HepG2 (cell line): Measurements from ENCODE around the gene FOXA1. TPM values are rescaled to one million over a fixed set of nuclear protein-coding genes. Genes with fewer than 3 reads are reported as not detected.

Source experiments
- AKAP8 ChIP-seq: sonication (generic); formaldehyde crosslinking; IDR thresholded peaks from 2 replicates; pipeline ENCODE4 v1.5.1; 2020; ENCODE audit warnings: mild to moderate bottlenecking, missing genetic modification reagents
- FOXK1 ChIP-seq: sonication (generic); formaldehyde crosslinking; IDR thresholded peaks from 2 replicates; pipeline ENCODE4 v1.4.0; 2020; ENCODE audit warnings: low read depth, missing genetic modification reagents, borderline replicate concordance
- KLF13 ChIP-seq: sonication (generic); formaldehyde crosslinking; IDR thresholded peaks from 2 replicates; pipeline ENCODE4 v1.4.0; 2020; ENCODE audit warnings: mild to moderate bottlenecking, missing genetic modification reagents
- KLF16 ChIP-seq, 2 experiments: sonication (generic) in 1 of 2; formaldehyde crosslinking in 1 of 2; IDR thresholded peaks; 2 replicates each; pipeline versions ENCODE4 v1.6.1 to v1.8.0; 2016 to 2023; ENCODE audit warnings: missing genetic modification reagents in 2 of 2, missing compliant biosample characterization in 1 of 2
- RBFOX2 ChIP-seq: fragments of 200-400 bp; formaldehyde crosslinking; IDR thresholded peaks from 2 replicates; pipeline ENCODE4 v1.6.1; 2017; ENCODE audit warnings: low read depth, mild to moderate bottlenecking, low read length
- SALL1 ChIP-seq: sonication (generic); formaldehyde crosslinking; IDR thresholded peaks from 2 replicates; pipeline ENCODE4 v1.8.0; 2022; ENCODE audit warnings: mild to moderate bottlenecking, missing genetic modification reagents
- SETDB1 ChIP-seq: sonication (generic); formaldehyde crosslinking; IDR thresholded peaks from 2 replicates; pipeline ENCODE4 v1.5.1; 2020; ENCODE audit warnings: missing genetic modification reagents, mild to moderate bottlenecking, borderline replicate concordance
- SMAD3 ChIP-seq: sonication (generic); formaldehyde crosslinking; IDR thresholded peaks from 2 replicates; pipeline ENCODE4 v1.4.0; 2020; ENCODE audit warnings: missing genetic modification reagents
- SP4 ChIP-seq: sonication (generic); formaldehyde crosslinking; IDR thresholded peaks from 2 replicates; pipeline ENCODE4 v1.8.1; 2023; ENCODE audit warnings: mild to moderate bottlenecking, missing genetic modification reagents
- TMF1 ChIP-seq: sonication (generic); formaldehyde crosslinking; IDR thresholded peaks from 2 replicates; pipeline ENCODE4 v1.8.1; 2022; ENCODE audit warnings: low read depth, missing genetic modification reagents
- U2AF1 ChIP-seq: fragments of 200-400 bp; formaldehyde crosslinking; optimal IDR thresholded peaks from 2 replicates; pipeline ENCODE3; 2017; ENCODE audit warnings: mild to moderate bottlenecking, low read depth, low read length
- XBP1 ChIP-seq: sonication (generic); formaldehyde crosslinking; IDR thresholded peaks from 2 replicates; pipeline ENCODE4 v1.5.0; 2020; ENCODE audit warnings: missing genetic modification reagents
- ZMAT3 ChIP-seq: sonication (generic); formaldehyde crosslinking; conservative IDR thresholded peaks from 2 replicates; pipeline ENCODE4 v1.7.0; 2021; ENCODE audit warnings: missing genetic modification reagents
- ZNF101 ChIP-seq: sonication (generic); formaldehyde crosslinking; IDR thresholded peaks from 2 replicates; pipeline ENCODE4 v1.4.0; 2020; ENCODE audit warnings: mild to moderate bottlenecking, low read depth, missing genetic modification reagents, borderline replicate concordance
- ZNF180 ChIP-seq: sonication (generic); formaldehyde crosslinking; IDR thresholded peaks from 2 replicates; pipeline ENCODE4 v1.4.0; 2020; ENCODE audit warnings: low read depth, missing genetic modification reagents, borderline replicate concordance
- ZNF441 ChIP-seq: sonication (generic); formaldehyde crosslinking; IDR thresholded peaks from 2 replicates; pipeline ENCODE4 v1.7.0; 2021; ENCODE audit warnings: missing genetic modification reagents, borderline replicate concordance
- ZNF660 ChIP-seq: sonication (generic); formaldehyde crosslinking; IDR thresholded peaks from 2 replicates; pipeline ENCODE4 v1.5.1; 2020; ENCODE audit warnings: mild to moderate bottlenecking, low read depth, missing genetic modification reagents, borderline replicate concordance
- ZNF773 ChIP-seq: sonication (generic); formaldehyde crosslinking; IDR thresholded peaks from 2 replicates; pipeline ENCODE4 v1.4.0; 2020; ENCODE audit warnings: missing genetic modification reagents, borderline replicate concordance
- ZSCAN21 ChIP-seq: sonication (generic); formaldehyde crosslinking; IDR thresholded peaks from 2 replicates; pipeline ENCODE4 v1.8.0; 2022; ENCODE audit warnings: mild to moderate bottlenecking, missing genetic modification reagents, moderate library complexity, borderline replicate concordance
- polyA plus RNA-seq, 8 experiments: library from polyadenylated mRNA; depleted of rRNA in 3 of 8; stranded (reverse) in 7 of 8; unstranded in 1 of 8; fragments of >200 nt; fragmentation: Illumina TruSeq in 4 of 8; extraction: Trizol in 4 of 8; gene quantifications; 2 replicates each; pipeline versions ENCODE4 v1.2.1 to v1.2.3, GENCODE V29; 2011 to 2016; ENCODE audit warnings: low read depth in 4 of 8, missing spikeins in 1 of 8, mixed read lengths in 1 of 8; ENCODE audit not compliant: insufficient read depth in 1 of 8
- total RNA-seq, 5 experiments: library from RNA; depleted of rRNA; stranded (reverse); fragments of >200 nt; fragmentation: Illumina TruSeq; extraction: Trizol; gene quantifications; 2 replicates each; pipeline ENCODE4 v1.2.3, GENCODE V29; 2016; ENCODE audit warnings: low read depth in 1 of 5
- TF ChIP-seq, protein P1 (sequence below): sonication (generic); formaldehyde crosslinking; IDR thresholded peaks from 2 replicates; pipeline ENCODE4 v1.5.0; 2020; ENCODE audit warnings: mild to moderate bottlenecking, missing genetic modification reagents
- TF ChIP-seq, protein P2 (sequence below): sonication (generic); formaldehyde crosslinking; IDR thresholded peaks from 2 replicates; pipeline ENCODE4 v1.8.0; 2022; ENCODE audit warnings: mild to moderate bottlenecking, missing genetic modification reagents
- TF ChIP-seq, protein P3 (sequence below): sonication (generic); formaldehyde crosslinking; IDR thresholded peaks from 2 replicates; pipeline ENCODE4 v1.5.1; 2020; ENCODE audit warnings: missing genetic modification reagents, mild to moderate bottlenecking, borderline replicate concordance
- TF ChIP-seq, protein P4 (sequence below): sonication (generic); formaldehyde crosslinking; IDR thresholded peaks from 2 replicates; pipeline ENCODE4 v1.5.0; 2020; ENCODE audit warnings: mild to moderate bottlenecking, missing genetic modification reagents

Gene FOXA1
- total and polyA plus RNA-seq, 2 of the 13 experiments (the other 11 are each of a cell fraction or from before 2014, with no cell fraction given): 43.4 to 58.6 TPM

DNA sequence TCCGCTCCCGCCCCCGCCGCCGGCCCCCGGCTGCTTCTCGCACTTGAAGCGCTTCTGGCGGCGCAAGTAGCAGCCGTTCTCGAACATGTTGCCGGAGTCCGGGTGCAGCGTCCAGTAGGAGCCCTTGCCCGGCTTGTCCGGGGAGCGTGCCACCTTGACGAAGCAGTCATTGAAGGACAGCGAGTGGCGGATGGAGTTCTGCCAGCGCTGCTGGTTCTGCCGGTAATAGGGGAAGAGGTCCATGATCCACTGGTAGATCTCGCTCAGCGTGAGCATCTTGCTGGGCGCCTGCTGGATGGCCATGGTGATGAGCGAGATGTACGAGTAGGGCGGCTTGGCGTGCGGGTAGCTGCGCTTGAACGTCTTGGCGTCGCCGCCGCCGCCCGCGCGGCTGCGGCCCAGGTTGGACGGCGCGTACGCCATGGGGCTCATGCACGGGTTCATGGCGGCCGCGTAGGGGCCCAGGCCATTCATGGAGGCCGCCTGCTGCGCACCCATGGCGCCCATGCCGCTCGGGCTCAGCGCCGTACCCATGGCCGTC lies 3.0 kb downstream of the FOXA1 start (continued):
- TF ChIP-seq KLF16 (CRISPR knock-in tag; IDR thresholded peaks at IDR 0.05) (0 out of 4 replicates have a peak, but pooled peaks of 1 of the 2 experiments have one; percentile 30), ZNF441 (CRISPR knock-in tag) (no peak), SETDB1 (CRISPR knock-in tag) (no peak), SMAD3 (CRISPR knock-in tag) (no peak), ZMAT3 (CRISPR knock-in tag) (no peak), SP4 (CRISPR knock-in tag) (no peak), KLF13 (CRISPR knock-in tag) (no peak), AKAP8 (no peak), ZNF660 (no peak), RBFOX2 (peak; percentile 82), ZNF180 (CRISPR knock-in tag) (no peak), TMF1 (CRISPR knock-in tag) (no peak; the same call in 1 of the 2 replicates), U2AF1 (no peak), ZNF773 (CRISPR knock-in tag) (0 out of 2 replicates have a peak, but pooled peaks have one; percentile 8), ZSCAN21 (CRISPR knock-in tag) (0 out of 2 replicates have a peak, but pooled peaks have one; percentile 20), SALL1 (no peak), ZNF101 (CRISPR knock-in tag) (no peak), XBP1 (no peak), FOXK1 (no peak)
- TF ChIP-seq, protein P1, sequence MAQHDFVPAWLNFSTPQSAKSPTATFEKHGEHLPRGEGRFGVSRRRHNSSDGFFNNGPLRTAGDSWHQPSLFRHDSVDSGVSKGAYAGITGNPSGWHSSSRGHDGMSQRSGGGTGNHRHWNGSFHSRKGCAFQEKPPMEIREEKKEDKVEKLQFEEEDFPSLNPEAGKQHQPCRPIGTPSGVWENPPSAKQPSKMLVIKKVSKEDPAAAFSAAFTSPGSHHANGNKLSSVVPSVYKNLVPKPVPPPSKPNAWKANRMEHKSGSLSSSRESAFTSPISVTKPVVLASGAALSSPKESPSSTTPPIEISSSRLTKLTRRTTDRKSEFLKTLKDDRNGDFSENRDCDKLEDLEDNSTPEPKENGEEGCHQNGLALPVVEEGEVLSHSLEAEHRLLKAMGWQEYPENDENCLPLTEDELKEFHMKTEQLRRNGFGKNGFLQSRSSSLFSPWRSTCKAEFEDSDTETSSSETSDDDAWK (CRISPR knock-in tag): no peak
- TF ChIP-seq, protein P2, sequence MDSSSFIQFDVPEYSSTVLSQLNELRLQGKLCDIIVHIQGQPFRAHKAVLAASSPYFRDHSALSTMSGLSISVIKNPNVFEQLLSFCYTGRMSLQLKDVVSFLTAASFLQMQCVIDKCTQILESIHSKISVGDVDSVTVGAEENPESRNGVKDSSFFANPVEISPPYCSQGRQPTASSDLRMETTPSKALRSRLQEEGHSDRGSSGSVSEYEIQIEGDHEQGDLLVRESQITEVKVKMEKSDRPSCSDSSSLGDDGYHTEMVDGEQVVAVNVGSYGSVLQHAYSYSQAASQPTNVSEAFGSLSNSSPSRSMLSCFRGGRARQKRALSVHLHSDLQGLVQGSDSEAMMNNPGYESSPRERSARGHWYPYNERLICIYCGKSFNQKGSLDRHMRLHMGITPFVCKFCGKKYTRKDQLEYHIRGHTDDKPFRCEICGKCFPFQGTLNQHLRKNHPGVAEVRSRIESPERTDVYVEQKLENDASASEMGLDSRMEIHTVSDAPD: no peak
- TF ChIP-seq, protein P3, sequence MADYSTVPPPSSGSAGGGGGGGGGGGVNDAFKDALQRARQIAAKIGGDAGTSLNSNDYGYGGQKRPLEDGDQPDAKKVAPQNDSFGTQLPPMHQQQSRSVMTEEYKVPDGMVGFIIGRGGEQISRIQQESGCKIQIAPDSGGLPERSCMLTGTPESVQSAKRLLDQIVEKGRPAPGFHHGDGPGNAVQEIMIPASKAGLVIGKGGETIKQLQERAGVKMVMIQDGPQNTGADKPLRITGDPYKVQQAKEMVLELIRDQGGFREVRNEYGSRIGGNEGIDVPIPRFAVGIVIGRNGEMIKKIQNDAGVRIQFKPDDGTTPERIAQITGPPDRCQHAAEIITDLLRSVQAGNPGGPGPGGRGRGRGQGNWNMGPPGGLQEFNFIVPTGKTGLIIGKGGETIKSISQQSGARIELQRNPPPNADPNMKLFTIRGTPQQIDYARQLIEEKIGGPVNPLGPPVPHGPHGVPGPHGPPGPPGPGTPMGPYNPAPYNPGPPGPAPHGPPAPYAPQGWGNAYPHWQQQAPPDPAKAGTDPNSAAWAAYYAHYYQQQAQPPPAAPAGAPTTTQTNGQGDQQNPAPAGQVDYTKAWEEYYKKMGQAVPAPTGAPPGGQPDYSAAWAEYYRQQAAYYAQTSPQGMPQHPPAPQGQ (CRISPR knock-in tag): no peak
- TF ChIP-seq, protein P4, sequence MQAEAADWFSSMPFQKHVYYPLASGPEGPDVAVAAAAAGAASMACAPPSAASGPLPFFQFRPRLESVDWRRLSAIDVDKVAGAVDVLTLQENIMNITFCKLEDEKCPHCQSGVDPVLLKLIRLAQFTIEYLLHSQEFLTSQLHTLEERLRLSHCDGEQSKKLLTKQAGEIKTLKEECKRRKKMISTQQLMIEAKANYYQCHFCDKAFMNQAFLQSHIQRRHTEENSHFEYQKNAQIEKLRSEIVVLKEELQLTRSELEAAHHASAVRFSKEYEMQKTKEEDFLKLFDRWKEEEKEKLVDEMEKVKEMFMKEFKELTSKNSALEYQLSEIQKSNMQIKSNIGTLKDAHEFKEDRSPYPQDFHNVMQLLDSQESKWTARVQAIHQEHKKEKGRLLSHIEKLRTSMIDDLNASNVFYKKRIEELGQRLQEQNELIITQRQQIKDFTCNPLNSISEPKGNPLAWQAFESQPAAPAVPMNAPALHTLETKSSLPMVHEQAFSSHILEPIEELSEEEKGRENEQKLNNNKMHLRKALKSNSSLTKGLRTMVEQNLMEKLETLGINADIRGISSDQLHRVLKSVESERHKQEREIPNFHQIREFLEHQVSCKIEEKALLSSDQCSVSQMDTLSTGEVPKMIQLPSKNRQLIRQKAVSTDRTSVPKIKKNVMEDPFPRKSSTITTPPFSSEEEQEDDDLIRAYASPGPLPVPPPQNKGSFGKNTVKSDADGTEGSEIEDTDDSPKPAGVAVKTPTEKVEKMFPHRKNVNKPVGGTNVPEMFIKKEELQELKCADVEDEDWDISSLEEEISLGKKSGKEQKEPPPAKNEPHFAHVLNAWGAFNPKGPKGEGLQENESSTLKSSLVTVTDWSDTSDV (CRISPR knock-in tag): no peak
